ENCODE results near the gene RAD51B. TPM values are rescaled to one million over a fixed set of nuclear protein-coding genes. Genes with fewer than 3 reads are reported as not detected.

Gene RAD51B
- total RNA-seq, 2 donors from 2014 or later = 22.8 to 33.8 TPM

DNA sequence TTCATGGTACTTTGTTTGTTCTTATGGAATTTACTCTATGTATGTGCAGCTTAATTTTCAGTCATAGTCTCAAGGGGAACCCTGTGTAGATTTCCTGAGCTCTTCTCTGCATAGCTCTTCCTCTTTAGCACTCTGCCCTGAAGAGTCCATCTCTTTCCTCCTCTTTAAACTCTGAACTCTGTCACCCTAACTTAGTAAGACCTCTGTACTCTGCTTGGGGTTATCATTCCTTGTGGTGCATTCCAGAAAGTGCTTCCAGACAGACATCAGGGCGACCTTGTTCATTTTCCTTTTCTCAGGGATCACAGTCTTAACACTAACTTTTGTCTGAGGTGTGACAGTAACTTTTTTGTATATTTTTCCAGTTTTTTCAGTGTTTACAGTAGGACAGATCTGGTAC lies 179.3 kb downstream of the RAD51B start:
- TF ChIP-seq, protein P1, sequence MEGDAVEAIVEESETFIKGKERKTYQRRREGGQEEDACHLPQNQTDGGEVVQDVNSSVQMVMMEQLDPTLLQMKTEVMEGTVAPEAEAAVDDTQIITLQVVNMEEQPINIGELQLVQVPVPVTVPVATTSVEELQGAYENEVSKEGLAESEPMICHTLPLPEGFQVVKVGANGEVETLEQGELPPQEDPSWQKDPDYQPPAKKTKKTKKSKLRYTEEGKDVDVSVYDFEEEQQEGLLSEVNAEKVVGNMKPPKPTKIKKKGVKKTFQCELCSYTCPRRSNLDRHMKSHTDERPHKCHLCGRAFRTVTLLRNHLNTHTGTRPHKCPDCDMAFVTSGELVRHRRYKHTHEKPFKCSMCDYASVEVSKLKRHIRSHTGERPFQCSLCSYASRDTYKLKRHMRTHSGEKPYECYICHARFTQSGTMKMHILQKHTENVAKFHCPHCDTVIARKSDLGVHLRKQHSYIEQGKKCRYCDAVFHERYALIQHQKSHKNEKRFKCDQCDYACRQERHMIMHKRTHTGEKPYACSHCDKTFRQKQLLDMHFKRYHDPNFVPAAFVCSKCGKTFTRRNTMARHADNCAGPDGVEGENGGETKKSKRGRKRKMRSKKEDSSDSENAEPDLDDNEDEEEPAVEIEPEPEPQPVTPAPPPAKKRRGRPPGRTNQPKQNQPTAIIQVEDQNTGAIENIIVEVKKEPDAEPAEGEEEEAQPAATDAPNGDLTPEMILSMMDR (conservative IDR thresholded peaks at IDR 0.05) = no peak
- H3K9me3 ChIP-seq (ENCODE audit: control insufficient read depth, low read length) = no peaks in the 10 kb centered on the region
- no peak overlapping the region for H3K4me3 ChIP-seq (ENCODE audit: low read length)
- Mint-ChIP-seq H3K36me3 (ENCODE audit: low read depth) (peaks cover 1% of the 10 kb centered on the region), H3K9me3 (peaks cover 11% of the 10 kb centered on the region), H3K4me1 (no peaks in the 10 kb centered on the region), H3K4me3 (no peak overlapping the region), H3K27ac (no peak overlapping the region), H3K27me3 (ENCODE audit: insufficient read depth) (no peaks in the 10 kb centered on the region)
- 96% methylated on average over 1 of the region's 1 CpG; no CpG with 5 or more reads in 1 of the 2 experiments for WGBS, 2 experiments (ENCODE audit: insufficient coverage in 1 of 2, insufficient read length in 1 of 2)
- no peak overlapping the region for H3K9ac ChIP-seq (ENCODE audit: extremely low read depth, low read length, poor library complexity, severe bottlenecking)
- H3K36me3 ChIP-seq (ENCODE audit: control insufficient read depth, insufficient read depth, low read length) = no peaks in the 10 kb centered on the region
- H3K27ac ChIP-seq (ENCODE audit: low read depth, low read length) = no peak overlapping the region
- no peaks in the 10 kb centered on the region for H3K27me3 ChIP-seq (ENCODE audit: control insufficient read depth, insufficient read depth, low read length, poor library complexity, severe bottlenecking)
- DNase-seq = no peak
- no peaks in the 10 kb centered on the region for H3K4me1 ChIP-seq (ENCODE audit: control insufficient read depth, insufficient read depth, low read length)

- Histone ChIP-seq H3K27me3 (ENCODE audit: control insufficient read depth, insufficient read depth, low read length, poor library complexity, severe bottlenecking) (no peaks in the 10 kb centered on the region), H3K9ac (ENCODE audit: extremely low read depth, low read length, poor library complexity, severe bottlenecking) (no peak overlapping the region), H3K36me3 (ENCODE audit: control insufficient read depth, insufficient read depth, low read length) (no peaks in the 10 kb centered on the region), H3K4me1 (ENCODE audit: control insufficient read depth, insufficient read depth, low read length) (no peaks in the 10 kb centered on the region), H3K9me3 (ENCODE audit: control insufficient read depth, low read length) (no peaks in the 10 kb centered on the region), H3K4me3 (ENCODE audit: low read length) (no peak overlapping the region), H3K27ac (ENCODE audit: low read depth, low read length) (no peak overlapping the region)
- 67% methylated on average over 1 of the region's 1 CpG; no CpG with 5 or more reads in 1 of the 2 experiments for WGBS, 2 experiments (ENCODE audit: insufficient coverage in 1 of 2, insufficient read length in 1 of 2)
- Mint-ChIP-seq H3K9me3 (peaks cover 11% of the 10 kb centered on the region), H3K27ac (no peak overlapping the region), H3K4me3 (no peak overlapping the region), H3K36me3 (ENCODE audit: low read depth) (peaks cover 1% of the 10 kb centered on the region), H3K4me1 (no peaks in the 10 kb centered on the region), H3K27me3 (ENCODE audit: insufficient read depth) (no peaks in the 10 kb centered on the region)
- DNase-seq = no peak
- TF ChIP-seq, protein P1 (conservative IDR thresholded peaks at IDR 0.05) = no peak
These were observed 179.7 kb downstream of the RAD51B start for GRCh38 chr14:67999290-67999689.

DNA sequence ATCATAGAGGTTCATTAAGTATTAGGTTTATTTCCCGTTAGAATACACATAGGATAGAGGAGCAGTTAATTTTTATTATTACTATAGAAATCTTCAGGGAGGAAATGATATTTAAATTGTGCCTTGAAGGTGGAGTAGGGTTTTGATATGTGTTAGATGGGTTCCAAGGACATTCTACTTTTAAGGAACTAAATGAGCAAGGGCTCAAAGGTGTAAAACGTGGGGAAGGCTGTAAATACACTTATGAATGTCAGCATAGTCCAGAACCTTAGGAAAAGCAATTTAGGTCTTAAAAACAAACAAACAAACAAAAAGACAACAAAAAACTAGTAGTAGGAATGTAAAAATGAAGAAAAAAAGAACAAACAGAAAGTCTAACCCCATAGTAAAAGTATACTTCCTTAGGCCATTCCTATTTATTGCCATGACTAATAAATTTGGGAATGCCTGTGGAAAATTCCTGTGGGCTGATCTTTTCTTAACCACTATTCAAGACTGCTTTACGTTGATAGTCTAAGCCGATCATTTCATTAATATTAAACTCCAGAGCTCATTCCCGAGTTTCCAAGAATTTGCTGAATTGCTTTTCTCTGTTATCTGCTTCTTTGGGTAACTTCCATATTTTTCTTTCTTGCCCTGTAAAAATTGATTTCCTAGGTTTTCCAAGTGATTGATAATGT lies 180.3 kb downstream of the RAD51B start:
- Histone ChIP-seq H3K27me3 (ENCODE audit: control insufficient read depth, insufficient read depth, low read length, poor library complexity, severe bottlenecking) (no peaks in the 10 kb centered on the region), H3K4me1 (ENCODE audit: control insufficient read depth, insufficient read depth, low read length) (no peaks in the 10 kb centered on the region), H3K36me3 (ENCODE audit: control insufficient read depth, insufficient read depth, low read length) (no peaks in the 10 kb centered on the region), H3K9ac (ENCODE audit: extremely low read depth, low read length, poor library complexity, severe bottlenecking) (no peak overlapping the region), H3K9me3 (ENCODE audit: control insufficient read depth, low read length) (no peaks in the 10 kb centered on the region), H3K27ac (ENCODE audit: low read depth, low read length) (no peak overlapping the region), H3K4me3 (ENCODE audit: low read length) (no peak overlapping the region)
- H3K36me3 Mint-ChIP-seq (ENCODE audit: low read depth) = peaks cover 1% of the 10 kb centered on the region
- H3K9me3 Mint-ChIP-seq = peaks cover 11% of the 10 kb centered on the region
- no peak for DNase-seq
- H3K4me1 Mint-ChIP-seq = no peaks in the 10 kb centered on the region
- H3K27ac Mint-ChIP-seq = no peak overlapping the region
- no peak overlapping the region for H3K4me3 Mint-ChIP-seq
- WGBS, 2 experiments (ENCODE audit: insufficient coverage in 1 of 2, insufficient read length in 1 of 2) = 91 to 92% methylated on average over 3 to 4 of the region's 5 CpGs
- TF ChIP-seq, protein P1 (conservative IDR thresholded peaks at IDR 0.05) = no peak
- H3K27me3 Mint-ChIP-seq (ENCODE audit: insufficient read depth) = no peaks in the 10 kb centered on the region

All from endodermal cell (in vitro differentiated cells).